DMS153 treated with DMSO at 0.1 percent for 48 hours (cell line): ENCODE data around the gene LMCD1.

ENCODE experiments used
- DNase-seq: peaks from one replicate; lab custom pipeline; 2025; ENCODE audit not compliant: unreplicated experiment; lab: John Stamatoyannopoulos, UW

LMCD1 gene

GRCh38 chr3:8581806-8582445 is 80.3 kb downstream of the LMCD1 start:
- DNase-seq: no peak

- no peak for DNase-seq
Observed at GRCh38 chr3:8584661-8585060, 83.0 kb downstream of the LMCD1 start.

- DNase-seq: no peak
Observed at GRCh38 chr3:8589880-8590556, 88.4 kb downstream of the LMCD1 start.

- DNase-seq: no peak
Observed at GRCh38 chr3:8593021-8593827, 91.6 kb downstream of the LMCD1 start.

GRCh38 chr3:8595252-8595651 is 93.6 kb downstream of the LMCD1 start:
- no peak for DNase-seq

- DNase-seq: no peak
Observed at GRCh38 chr3:8595695-8596115, 94.1 kb downstream of the LMCD1 start.

GRCh38 chr3:8596321-8597218 is 94.9 kb downstream of the LMCD1 start:
- DNase-seq: no peak

GRCh38 chr3:8597219-8597853 is 95.7 kb downstream of the LMCD1 start:
- DNase-seq: no peak

- no peak for DNase-seq
Observed at GRCh38 chr3:8599146-8599545, 97.5 kb downstream of the LMCD1 start.

GRCh38 chr3:8600457-8600856 is 98.8 kb downstream of the LMCD1 start:
- DNase-seq: no peak

GRCh38 chr3:8603115-8603710 is 101.6 kb downstream of the LMCD1 start:
- no peak for DNase-seq

- no peak for DNase-seq
Observed at GRCh38 chr3:8604006-8604405, 102.4 kb downstream of the LMCD1 start.

- DNase-seq: no peak
Observed at GRCh38 chr3:8604988-8605387, 103.4 kb downstream of the LMCD1 start.

GRCh38 chr3:8606701-8607231 is 105.1 kb downstream of the LMCD1 start:
- DNase-seq: no peak

- DNase-seq: no peak
Observed at GRCh38 chr3:8607234-8608040, 105.8 kb downstream of the LMCD1 start.

GRCh38 chr3:8608041-8608790 is 106.6 kb downstream of the LMCD1 start:
- no peak for DNase-seq

GRCh38 chr3:8608791-8609467 is 107.3 kb downstream of the LMCD1 start:
- DNase-seq: no peak

GRCh38 chr3:8610951-8611350 is 109.3 kb downstream of the LMCD1 start:
- no peak for DNase-seq
